Stimulated activated naive CD8-positive, alpha-beta T cell treated with anti-CD3 and anti-CD28 coated beads, Interleukin-15, Interleukin-2, amounts not matched to agents 100 ng/mL and 50 ng/mL, for 24 hours (primary cell): ENCODE data around the gene ATXN1.
"Not testable (repeated sequence)": the region's sequence is repeated elsewhere in the genome, so short reads cannot be mapped to it uniquely, and the experiment has no call there.

Experiments used
- H3K27ac Mint-ChIP-seq: one replicate; pipeline ENCODE4 v1.8.0; 2021; ENCODE audit warnings: mild to moderate bottlenecking, mixed read lengths
- H3K27me3 Mint-ChIP-seq: one replicate; pipeline ENCODE4 v1.8.0; 2021; ENCODE audit warnings: mixed read lengths
- H3K36me3 Mint-ChIP-seq: one replicate; pipeline ENCODE4 v1.8.0; 2021; ENCODE audit warnings: low read depth, mixed read lengths
- H3K4me1 Mint-ChIP-seq: one replicate; pipeline ENCODE4 v1.8.0; 2021; ENCODE audit warnings: low read depth, mixed read lengths
- H3K4me3 Mint-ChIP-seq: one replicate; pipeline ENCODE4 v1.8.0; 2021; ENCODE audit warnings: mild to moderate bottlenecking, mixed read lengths
- H3K9me3 Mint-ChIP-seq: one replicate; pipeline ENCODE4 v1.8.0; 2021; ENCODE audit warnings: mixed read lengths

Gene ATXN1

GRCh38 chr6:16625291-16626265 is 135.7 kb downstream of the ATXN1 start:
- H3K27ac Mint-ChIP-seq: no peak overlapping the region
- H3K27me3 Mint-ChIP-seq: no peaks in the 10 kb centered on the region
- H3K36me3 Mint-ChIP-seq: peaks cover 15% of the 10 kb centered on the region
- no peak overlapping the region for H3K4me3 Mint-ChIP-seq
- H3K9me3 Mint-ChIP-seq: no peaks in the 10 kb centered on the region
- H3K4me1 Mint-ChIP-seq: peaks cover 28% of the 10 kb centered on the region

- no peak overlapping the region for H3K4me3 Mint-ChIP-seq
- peaks cover 15% of the 10 kb centered on the region for H3K36me3 Mint-ChIP-seq
- no peaks in the 10 kb centered on the region for H3K27me3 Mint-ChIP-seq
- peaks cover 29% of the 10 kb centered on the region for H3K4me1 Mint-ChIP-seq
- H3K9me3 Mint-ChIP-seq: no peaks in the 10 kb centered on the region
- H3K27ac Mint-ChIP-seq: no peak overlapping the region
These were observed 136.5 kb downstream of the ATXN1 start for GRCh38 chr6:16624636-16625290.

GRCh38 chr6:16623731-16624130 is 137.5 kb downstream of the ATXN1 start:
- peaks cover 38% of the 10 kb centered on the region for H3K4me1 Mint-ChIP-seq
- H3K9me3 Mint-ChIP-seq: no peaks in the 10 kb centered on the region

GRCh38 chr6:16623029-16623653 is 138.1 kb downstream of the ATXN1 start:
- H3K27me3 Mint-ChIP-seq: no peaks in the 10 kb centered on the region
- H3K9me3 Mint-ChIP-seq: no peaks in the 10 kb centered on the region
- peaks cover 7% of the 10 kb centered on the region for H3K36me3 Mint-ChIP-seq
- H3K27ac Mint-ChIP-seq: no peak overlapping the region
- H3K4me1 Mint-ChIP-seq: peaks cover 38% of the 10 kb centered on the region
- H3K4me3 Mint-ChIP-seq: no peak overlapping the region

More at GRCh38 chr6:16623731-16624130, 137.5 kb downstream of the ATXN1 start:
- Mint-ChIP-seq H3K4me3 (no peak overlapping the region), H3K27me3 (no peaks in the 10 kb centered on the region), H3K36me3 (peaks cover 11% of the 10 kb centered on the region), H3K27ac (peak overlapping the region; percentile 7)

- no peak overlapping the region for H3K27ac Mint-ChIP-seq
- H3K27me3 Mint-ChIP-seq: no peaks in the 10 kb centered on the region
- H3K4me1 Mint-ChIP-seq: peaks cover 38% of the 10 kb centered on the region
- no peaks in the 10 kb centered on the region for H3K9me3 Mint-ChIP-seq
- H3K4me3 Mint-ChIP-seq: no peak overlapping the region
- H3K36me3 Mint-ChIP-seq: peaks cover 4% of the 10 kb centered on the region
These were observed 139.1 kb downstream of the ATXN1 start for GRCh38 chr6:16622193-16622592.

GRCh38 chr6:16621002-16621401 is 140.3 kb downstream of the ATXN1 start:
- Mint-ChIP-seq H3K36me3 (peaks cover 4% of the 10 kb centered on the region), H3K4me1 (peaks cover 29% of the 10 kb centered on the region), H3K9me3 (no peaks in the 10 kb centered on the region), H3K27ac (no peak overlapping the region), H3K27me3 (no peaks in the 10 kb centered on the region), H3K4me3 (no peak overlapping the region)

GRCh38 chr6:16619777-16620176 is 141.5 kb downstream of the ATXN1 start:
- H3K27ac Mint-ChIP-seq: no peak overlapping the region
- H3K36me3 Mint-ChIP-seq: peaks cover 4% of the 10 kb centered on the region
- H3K27me3 Mint-ChIP-seq: no peaks in the 10 kb centered on the region
- peaks cover 29% of the 10 kb centered on the region for H3K4me1 Mint-ChIP-seq
- no peaks in the 10 kb centered on the region for H3K9me3 Mint-ChIP-seq
- no peak overlapping the region for H3K4me3 Mint-ChIP-seq

GRCh38 chr6:16618962-16619361 is 142.3 kb downstream of the ATXN1 start:
- H3K27me3 Mint-ChIP-seq: no peaks in the 10 kb centered on the region
- peaks cover 29% of the 10 kb centered on the region for H3K4me1 Mint-ChIP-seq
- H3K36me3 Mint-ChIP-seq: peaks cover 4% of the 10 kb centered on the region
- H3K4me3 Mint-ChIP-seq: no peak overlapping the region
- no peak overlapping the region for H3K27ac Mint-ChIP-seq
- H3K9me3 Mint-ChIP-seq: no peaks in the 10 kb centered on the region

- H3K9me3 Mint-ChIP-seq, H3K27me3 Mint-ChIP-seq, H3K4me3 Mint-ChIP-seq, H3K27ac Mint-ChIP-seq, H3K4me1 Mint-ChIP-seq, H3K36me3 Mint-ChIP-seq: not testable (repeated sequence)
These were observed 146.0 kb downstream of the ATXN1 start for GRCh38 chr6:16615215-16615614.

- not testable (repeated sequence) for H3K4me3 Mint-ChIP-seq, H3K9me3 Mint-ChIP-seq, H3K27ac Mint-ChIP-seq, H3K4me1 Mint-ChIP-seq, H3K27me3 Mint-ChIP-seq
- peaks cover 12% of the 10 kb centered on the region for H3K36me3 Mint-ChIP-seq
These were observed 147.1 kb downstream of the ATXN1 start for GRCh38 chr6:16614143-16614542.

- H3K27ac Mint-ChIP-seq, H3K9me3 Mint-ChIP-seq, H3K4me1 Mint-ChIP-seq, H3K27me3 Mint-ChIP-seq, H3K4me3 Mint-ChIP-seq: not testable (repeated sequence)
- peaks cover 12% of the 10 kb centered on the region for H3K36me3 Mint-ChIP-seq
These were observed 147.8 kb downstream of the ATXN1 start for GRCh38 chr6:16613504-16613903.

- no peak overlapping the region for H3K27ac Mint-ChIP-seq
- peaks cover 6% of the 10 kb centered on the region for H3K4me1 Mint-ChIP-seq
- H3K9me3 Mint-ChIP-seq: no peaks in the 10 kb centered on the region
- no peak overlapping the region for H3K4me3 Mint-ChIP-seq
- no peaks in the 10 kb centered on the region for H3K27me3 Mint-ChIP-seq
- H3K36me3 Mint-ChIP-seq: peaks cover 23% of the 10 kb centered on the region
These were observed 152.8 kb downstream of the ATXN1 start for GRCh38 chr6:16608444-16608843.

- Mint-ChIP-seq H3K27me3 (no peaks in the 10 kb centered on the region), H3K36me3 (peaks cover 14% of the 10 kb centered on the region), H3K4me1 (peaks cover 48% of the 10 kb centered on the region), H3K4me3 (peak overlapping the region; percentile 35), H3K9me3 (no peaks in the 10 kb centered on the region), H3K27ac (peak overlapping the region; percentile 47)
These were observed 159.2 kb downstream of the ATXN1 start for GRCh38 chr6:16602035-16602434.

GRCh38 chr6:16600701-16601100 is 160.6 kb downstream of the ATXN1 start:
- Mint-ChIP-seq H3K4me1 (peaks cover 48% of the 10 kb centered on the region), H3K4me3 (no peak overlapping the region), H3K9me3 (no peaks in the 10 kb centered on the region), H3K36me3 (peaks cover 21% of the 10 kb centered on the region), H3K27ac (no peak overlapping the region), H3K27me3 (no peaks in the 10 kb centered on the region)

- no peaks in the 10 kb centered on the region for H3K27me3 Mint-ChIP-seq
- no peaks in the 10 kb centered on the region for H3K9me3 Mint-ChIP-seq
- no peak overlapping the region for H3K4me3 Mint-ChIP-seq
- H3K36me3 Mint-ChIP-seq: peaks cover 21% of the 10 kb centered on the region
- peaks cover 48% of the 10 kb centered on the region for H3K4me1 Mint-ChIP-seq
- no peak overlapping the region for H3K27ac Mint-ChIP-seq
These were observed 161.2 kb downstream of the ATXN1 start for GRCh38 chr6:16600026-16600425.
